ENCODE results near the gene PHF2.

Gene PHF2

GRCh38 chr9:93699650-93700049 lies 123.3 kb downstream of the PHF2 start:
- H3K79me2 ChIP-seq (ENCODE audit: low read length) = no peaks in the 10 kb centered on the region
- H3K4me2 ChIP-seq (ENCODE audit: low read length) = peak overlapping the region; percentile 48
- TF ChIP-seq CTCF (IDR thresholded peaks at IDR 0.05; ENCODE audit: low read depth, low read length) (no peak), EZH2phosphoT487 (IDR thresholded peaks at IDR 0.05; ENCODE audit: low read depth) (no peak)
- H3K36me3 ChIP-seq (replicated peaks; ENCODE audit: low read depth, low read length) = no peaks in the 10 kb centered on the region
- H3K9me3 ChIP-seq (ENCODE audit: insufficient read depth, low read length) = peaks cover 7% of the 10 kb centered on the region; the same call in 1 of the 2 replicates
- H3K27me3 ChIP-seq (ENCODE audit: low read depth, low read length) = no peaks in the 10 kb centered on the region
- H2AFZ ChIP-seq (ENCODE audit: low read depth, low read length) = no peak overlapping the region
- H3K4me1 ChIP-seq (ENCODE audit: low read length) = peaks cover 16% of the 10 kb centered on the region
- H3K9ac ChIP-seq (ENCODE audit: low read length) = no peak overlapping the region
- H4K20me1 ChIP-seq (ENCODE audit: insufficient read depth, low read length) = no peaks in the 10 kb centered on the region
- 0 out of 2 replicates have a peak overlapping the region, but pooled peaks have one; percentile 15 for H3K4me3 ChIP-seq (ENCODE audit: low read length)
- H3K27ac ChIP-seq (ENCODE audit: low read length) = no peak overlapping the region

- no peaks in the 10 kb centered on the region for H4K20me1 ChIP-seq (ENCODE audit: insufficient read depth, low read length)
- H3K4me2 ChIP-seq (ENCODE audit: low read length) = no peak overlapping the region
- no peaks in the 10 kb centered on the region for H3K79me2 ChIP-seq (ENCODE audit: low read length)
- no peak for TF ChIP-seq EZH2phosphoT487 (IDR thresholded peaks at IDR 0.05; ENCODE audit: low read depth)
- TF ChIP-seq CTCF (IDR thresholded peaks at IDR 0.05; ENCODE audit: low read depth, low read length) = no peak
- H3K36me3 ChIP-seq (replicated peaks; ENCODE audit: low read depth, low read length) = no peaks in the 10 kb centered on the region
- no peak overlapping the region for H3K4me3 ChIP-seq (ENCODE audit: low read length)
- H3K9ac ChIP-seq (ENCODE audit: low read length) = no peak overlapping the region
- no peak overlapping the region for H3K27ac ChIP-seq (ENCODE audit: low read length)
- peaks cover 16% of the 10 kb centered on the region for H3K4me1 ChIP-seq (ENCODE audit: low read length)
- H3K27me3 ChIP-seq (ENCODE audit: low read depth, low read length) = no peaks in the 10 kb centered on the region
- no peaks in the 10 kb centered on the region for H3K9me3 ChIP-seq (ENCODE audit: insufficient read depth, low read length)
- no peak overlapping the region for H2AFZ ChIP-seq (ENCODE audit: low read depth, low read length)
Observed at GRCh38 chr9:93701494-93702218, 125.3 kb downstream of the PHF2 start.

- H3K9me3 ChIP-seq (ENCODE audit: insufficient read depth, low read length) = no peaks in the 10 kb centered on the region
Observed at GRCh38 chr9:93702261-93702660, 125.9 kb downstream of the PHF2 start.

More at GRCh38 chr9:93702261-93702660, 125.9 kb downstream of the PHF2 start:
- Histone ChIP-seq H3K4me3 (ENCODE audit: low read length) (no peak overlapping the region), H3K27me3 (ENCODE audit: low read depth, low read length) (no peaks in the 10 kb centered on the region), H4K20me1 (ENCODE audit: insufficient read depth, low read length) (no peaks in the 10 kb centered on the region), H3K4me1 (ENCODE audit: low read length) (peaks cover 16% of the 10 kb centered on the region), H3K36me3 (replicated peaks; ENCODE audit: low read depth, low read length) (no peaks in the 10 kb centered on the region), H2AFZ (ENCODE audit: low read depth, low read length) (no peak overlapping the region), H3K4me2 (ENCODE audit: low read length) (no peak overlapping the region), H3K9ac (ENCODE audit: low read length) (no peak overlapping the region), H3K27ac (ENCODE audit: low read length) (no peak overlapping the region), H3K79me2 (ENCODE audit: low read length) (no peaks in the 10 kb centered on the region)
- TF ChIP-seq CTCF (IDR thresholded peaks at IDR 0.05; ENCODE audit: low read depth, low read length) = peak; percentile 33; the same call in 1 of the 2 replicates
- no peak for TF ChIP-seq EZH2phosphoT487 (IDR thresholded peaks at IDR 0.05; ENCODE audit: low read depth)

Data from OCI-LY3 (cell line).